SHP77 treated with DMSO at 0.1 percent for 48 hours (cell line): ENCODE measurements around the gene SLC4A3.

ENCODE experiments used
- DNase-seq: peaks from one replicate; lab custom pipeline; 2025; lab: John Stamatoyannopoulos, UW

SLC4A3 gene, protein sequence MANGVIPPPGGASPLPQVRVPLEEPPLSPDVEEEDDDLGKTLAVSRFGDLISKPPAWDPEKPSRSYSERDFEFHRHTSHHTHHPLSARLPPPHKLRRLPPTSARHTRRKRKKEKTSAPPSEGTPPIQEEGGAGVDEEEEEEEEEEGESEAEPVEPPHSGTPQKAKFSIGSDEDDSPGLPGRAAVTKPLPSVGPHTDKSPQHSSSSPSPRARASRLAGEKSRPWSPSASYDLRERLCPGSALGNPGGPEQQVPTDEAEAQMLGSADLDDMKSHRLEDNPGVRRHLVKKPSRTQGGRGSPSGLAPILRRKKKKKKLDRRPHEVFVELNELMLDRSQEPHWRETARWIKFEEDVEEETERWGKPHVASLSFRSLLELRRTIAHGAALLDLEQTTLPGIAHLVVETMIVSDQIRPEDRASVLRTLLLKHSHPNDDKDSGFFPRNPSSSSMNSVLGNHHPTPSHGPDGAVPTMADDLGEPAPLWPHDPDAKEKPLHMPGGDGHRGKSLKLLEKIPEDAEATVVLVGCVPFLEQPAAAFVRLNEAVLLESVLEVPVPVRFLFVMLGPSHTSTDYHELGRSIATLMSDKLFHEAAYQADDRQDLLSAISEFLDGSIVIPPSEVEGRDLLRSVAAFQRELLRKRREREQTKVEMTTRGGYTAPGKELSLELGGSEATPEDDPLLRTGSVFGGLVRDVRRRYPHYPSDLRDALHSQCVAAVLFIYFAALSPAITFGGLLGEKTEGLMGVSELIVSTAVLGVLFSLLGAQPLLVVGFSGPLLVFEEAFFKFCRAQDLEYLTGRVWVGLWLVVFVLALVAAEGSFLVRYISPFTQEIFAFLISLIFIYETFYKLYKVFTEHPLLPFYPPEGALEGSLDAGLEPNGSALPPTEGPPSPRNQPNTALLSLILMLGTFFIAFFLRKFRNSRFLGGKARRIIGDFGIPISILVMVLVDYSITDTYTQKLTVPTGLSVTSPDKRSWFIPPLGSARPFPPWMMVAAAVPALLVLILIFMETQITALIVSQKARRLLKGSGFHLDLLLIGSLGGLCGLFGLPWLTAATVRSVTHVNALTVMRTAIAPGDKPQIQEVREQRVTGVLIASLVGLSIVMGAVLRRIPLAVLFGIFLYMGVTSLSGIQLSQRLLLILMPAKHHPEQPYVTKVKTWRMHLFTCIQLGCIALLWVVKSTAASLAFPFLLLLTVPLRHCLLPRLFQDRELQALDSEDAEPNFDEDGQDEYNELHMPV

DNA sequence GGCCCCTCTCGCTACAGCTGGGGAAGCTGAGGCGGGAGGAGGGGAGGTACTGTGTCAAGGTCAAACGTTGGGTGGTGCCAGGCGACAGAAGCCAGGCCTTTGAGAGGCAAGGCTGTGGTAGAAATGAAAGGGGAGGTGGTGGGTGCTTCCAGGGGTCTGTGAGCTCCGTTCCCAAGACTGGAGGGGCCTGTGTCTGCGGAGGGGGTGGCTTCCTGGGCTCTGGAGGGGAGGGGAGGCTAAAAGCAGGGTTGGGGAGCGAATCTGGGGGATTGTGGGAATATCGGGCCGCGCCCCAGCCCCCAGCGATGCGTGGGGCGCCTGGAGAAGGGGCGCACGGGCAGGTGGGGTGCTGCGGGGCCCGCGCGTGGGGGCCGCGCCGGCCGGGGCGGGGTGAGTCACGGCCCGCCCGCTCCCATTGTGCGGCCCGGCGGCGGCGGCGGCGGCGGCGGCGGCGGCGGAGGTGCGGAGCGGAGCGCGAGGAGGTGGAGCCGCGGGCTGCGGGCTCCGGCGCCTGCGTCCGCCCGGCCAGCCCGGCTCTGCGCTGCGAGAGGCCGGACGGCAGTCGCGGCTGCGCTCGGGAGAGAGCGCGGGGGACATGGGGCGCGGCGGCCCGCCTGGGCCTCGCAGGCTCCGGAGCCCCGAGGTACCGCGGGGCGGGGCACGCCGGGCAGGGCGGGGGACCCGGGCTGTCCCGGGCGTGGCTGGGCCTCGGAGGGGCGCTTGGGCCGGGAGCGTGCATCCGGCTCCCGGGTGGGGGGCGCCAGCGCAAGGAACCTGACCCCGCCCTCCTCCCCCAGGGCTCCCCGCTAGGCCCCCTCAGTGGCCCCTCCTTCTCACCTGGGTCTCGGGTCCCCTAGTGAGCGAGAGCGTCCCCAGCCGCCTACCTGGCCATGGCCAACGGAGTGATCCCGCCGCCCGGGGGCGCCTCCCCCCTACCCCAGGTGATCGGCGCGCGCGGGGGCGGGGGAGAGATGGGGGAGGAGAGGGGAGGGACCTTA lies at the start of gene SLC4A3:
TSS of gene SLC4A3 (plus strand) at position 528 of the 998 bp plus-strand sequence. CDS start at position 891, 363 bp downstream.
- no peak for DNase-seq

DNA sequence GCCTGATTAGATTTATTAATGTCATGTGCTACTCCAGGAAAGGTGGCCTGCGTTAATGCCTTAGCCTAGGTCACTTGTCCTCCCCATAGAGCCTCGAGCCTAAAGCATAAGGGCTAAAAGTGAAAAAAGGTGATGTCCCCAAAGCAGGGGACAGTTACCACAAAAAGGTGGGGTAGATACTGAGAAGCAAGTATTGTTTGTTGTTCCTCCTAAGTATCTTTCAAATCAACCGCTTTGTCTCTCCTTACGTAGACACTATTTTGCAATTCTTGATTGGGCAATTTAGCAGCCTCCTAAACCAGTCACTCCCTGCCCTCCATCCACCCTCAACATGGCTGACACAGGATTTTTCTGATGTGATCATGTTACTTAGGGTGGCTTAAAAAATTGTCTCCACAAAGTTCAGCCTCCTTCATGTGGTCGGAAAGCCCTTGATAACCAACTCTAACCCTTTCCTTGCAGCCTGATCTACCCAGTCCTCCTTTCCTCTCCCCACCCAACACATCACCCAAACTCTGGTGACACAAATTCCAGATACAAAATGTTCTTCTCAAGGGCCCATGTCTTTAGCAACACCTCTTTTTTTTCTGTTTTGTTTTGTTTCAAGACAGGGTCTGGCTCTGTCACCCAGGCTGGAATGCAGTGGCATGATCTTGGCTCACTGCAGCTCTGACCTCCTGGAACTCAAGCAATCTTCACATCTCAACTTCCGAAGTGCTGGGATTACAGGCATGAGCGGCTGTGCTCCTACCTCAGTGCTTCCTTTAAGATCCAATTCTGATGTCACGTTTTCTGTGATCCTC lies 48.4 kb upstream of the SLC4A3 start:
- DNase-seq, result no peak

DNA sequence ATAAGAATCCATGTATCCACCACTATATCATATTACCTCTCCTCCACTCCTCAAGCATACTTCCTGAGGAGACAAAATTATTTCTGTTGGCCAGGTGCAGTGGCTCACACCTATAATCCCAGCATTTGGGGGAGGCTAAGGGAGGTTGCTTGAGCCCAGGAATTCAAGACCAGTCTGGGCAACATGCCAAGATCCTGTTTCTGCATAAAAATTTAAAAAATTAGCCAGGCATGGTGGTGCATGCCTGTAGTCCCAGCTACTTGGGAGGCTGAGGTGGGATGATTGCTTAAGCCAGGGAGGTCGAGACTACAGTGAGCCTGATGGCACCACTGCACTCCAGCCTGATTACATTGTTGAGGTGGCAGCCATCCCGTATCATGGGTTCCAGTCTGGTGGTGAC lies 46.1 kb upstream of the SLC4A3 start:
- no peak for DNase-seq

DNA sequence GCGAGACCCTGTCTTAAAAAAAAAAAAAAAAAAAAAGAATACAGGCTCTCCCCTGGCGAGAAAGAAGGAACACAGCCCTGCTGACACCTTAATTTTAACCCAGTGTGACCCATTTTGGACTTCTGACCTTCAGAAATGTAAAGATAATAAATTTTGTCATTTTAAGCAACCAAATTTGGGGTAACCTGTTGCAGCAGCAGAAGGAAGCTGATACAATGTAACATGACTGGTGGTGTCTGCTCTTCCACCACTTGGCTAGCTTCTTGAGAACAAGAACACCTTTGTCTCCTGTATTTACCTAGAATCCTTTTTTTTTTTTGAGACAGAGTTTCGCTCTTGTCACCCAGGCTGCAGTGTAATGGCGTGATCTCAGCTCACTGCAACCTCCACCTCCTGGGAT lies 36.3 kb upstream of the SLC4A3 start:
- DNase-seq, result no peak

DNA sequence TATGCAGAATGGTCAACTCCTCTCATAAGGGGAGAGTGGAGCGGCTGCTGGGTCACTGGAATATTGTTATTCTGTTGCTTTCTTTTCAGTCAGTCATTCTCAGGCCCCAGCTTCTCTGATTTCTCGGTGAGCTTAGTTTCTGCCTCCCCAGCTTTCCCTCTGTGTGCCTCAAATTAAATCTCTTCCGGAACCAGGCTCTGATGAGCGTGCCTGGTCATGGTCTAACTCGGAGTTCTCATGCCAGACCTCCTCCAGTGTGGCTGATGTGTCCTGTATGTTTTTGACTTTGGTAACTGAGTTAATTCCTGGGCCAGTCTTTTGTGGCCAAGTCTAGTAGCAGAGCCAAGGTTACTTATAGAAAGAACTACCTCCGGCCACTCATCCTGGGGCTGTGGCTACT lies 34.7 kb upstream of the SLC4A3 start:
- no peak for DNase-seq

DNA sequence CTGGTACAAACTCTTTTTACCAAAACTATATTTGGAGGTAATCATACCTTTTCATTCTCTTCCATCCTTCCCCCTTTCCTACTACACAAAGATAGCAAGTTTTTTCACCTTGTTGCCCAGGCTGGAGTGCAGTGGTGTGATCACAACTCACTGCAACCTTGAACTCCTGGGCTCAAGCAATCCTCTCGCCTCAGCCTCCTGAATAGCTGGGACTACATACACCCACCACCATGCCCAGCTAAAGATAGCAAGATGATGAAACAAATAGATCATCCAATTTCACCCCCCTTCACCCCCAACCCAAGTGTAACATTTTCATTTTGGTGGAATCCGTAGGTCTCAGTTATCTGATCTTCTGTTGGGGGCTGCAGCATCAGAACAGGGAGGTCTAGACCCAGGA lies 34.3 kb upstream of the SLC4A3 start:
- no peak for DNase-seq

DNA sequence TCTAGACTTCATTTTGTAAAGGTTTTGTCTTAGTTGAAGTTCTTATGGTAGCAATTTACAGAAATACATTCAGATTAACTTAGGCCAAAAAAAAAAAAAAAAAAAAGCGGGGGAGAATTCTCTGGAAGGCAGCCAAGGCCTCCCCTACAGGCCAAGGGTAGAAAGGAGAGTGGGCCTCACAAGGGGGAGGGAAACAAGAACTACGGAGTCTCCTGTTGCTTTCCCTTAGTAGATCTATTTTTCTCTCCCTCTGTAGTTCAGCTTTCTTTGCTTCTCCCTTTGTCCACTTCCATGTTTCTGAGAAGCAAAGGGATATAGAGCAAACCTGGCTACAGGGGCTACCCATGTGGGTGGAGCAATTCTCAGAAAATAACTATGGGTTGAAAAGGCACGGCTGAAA lies 32.2 kb upstream of the SLC4A3 start:
- DNase-seq, result no peak

DNA sequence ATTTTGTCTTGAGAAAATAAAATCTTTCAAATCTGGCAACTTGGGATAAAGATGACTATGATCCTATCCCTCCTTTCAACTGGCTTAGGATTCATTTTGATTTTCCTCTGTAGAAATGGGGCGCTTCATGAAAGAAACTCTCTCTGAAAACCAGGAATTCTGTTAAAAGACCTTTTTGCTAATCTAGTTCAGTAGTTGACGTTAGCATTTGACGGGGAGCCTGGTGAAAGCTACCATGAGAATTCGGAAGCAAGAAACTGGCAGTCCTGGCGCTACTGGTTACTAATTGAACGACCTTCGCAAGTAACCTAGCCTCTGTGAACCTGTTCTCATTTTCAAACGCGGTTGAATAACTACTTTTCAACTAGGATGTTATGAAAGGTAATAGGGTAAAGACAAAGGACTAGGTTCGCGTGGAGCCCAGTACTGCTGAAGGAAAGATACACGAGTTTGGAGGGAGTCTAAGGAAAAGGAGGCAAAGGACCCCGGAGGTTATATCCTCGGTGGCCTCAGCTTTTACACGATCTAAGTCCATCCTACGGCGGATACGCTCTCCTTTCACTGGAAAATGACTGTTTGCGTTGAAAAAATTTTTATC lies 30.4 kb upstream of the SLC4A3 start:
- no peak for DNase-seq

DNA sequence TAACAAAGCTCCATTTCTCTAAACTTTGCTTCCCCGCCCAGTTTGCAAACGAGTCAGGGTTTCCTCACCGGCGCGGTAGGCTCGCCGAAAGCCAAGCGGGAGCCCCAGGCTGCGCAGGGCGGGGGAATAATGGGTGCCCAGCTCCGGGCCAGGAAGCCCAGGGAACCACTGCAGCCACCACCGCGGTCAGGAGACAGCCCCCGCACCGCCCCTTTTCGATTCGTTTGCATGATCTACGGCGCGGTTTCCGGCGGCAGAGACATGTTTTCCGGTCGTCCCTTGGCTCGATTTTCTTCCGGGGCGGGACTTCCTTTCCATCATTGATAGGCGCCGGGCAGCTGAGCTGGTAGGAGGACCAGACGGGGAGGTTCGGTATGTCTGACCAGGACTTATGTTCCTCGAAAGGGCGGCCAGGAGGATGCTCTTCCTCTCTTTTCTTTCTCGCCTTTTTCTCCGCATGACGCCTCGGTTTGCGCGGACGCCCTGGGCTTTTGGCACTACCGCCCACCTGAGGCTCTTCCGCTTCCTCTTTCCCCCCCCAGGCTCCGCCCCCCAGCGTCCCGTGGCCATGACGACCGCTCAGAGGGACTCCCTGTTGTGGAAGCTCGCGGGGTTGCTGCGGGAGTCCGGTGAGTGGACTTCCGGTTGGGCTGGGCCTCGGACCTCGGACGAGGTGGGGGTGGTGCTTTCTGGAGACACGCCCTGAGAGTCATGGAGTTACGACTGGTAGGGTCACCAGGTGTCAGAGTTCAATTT lies 29.7 kb upstream of the SLC4A3 start, which contains the start of gene STK11IP:
TSS of gene STK11IP (plus strand) at position 306 of the 756 bp plus-strand sequence. CDS start at position 569, 263 bp downstream.
- peak; percentile 91 for DNase-seq

DNA sequence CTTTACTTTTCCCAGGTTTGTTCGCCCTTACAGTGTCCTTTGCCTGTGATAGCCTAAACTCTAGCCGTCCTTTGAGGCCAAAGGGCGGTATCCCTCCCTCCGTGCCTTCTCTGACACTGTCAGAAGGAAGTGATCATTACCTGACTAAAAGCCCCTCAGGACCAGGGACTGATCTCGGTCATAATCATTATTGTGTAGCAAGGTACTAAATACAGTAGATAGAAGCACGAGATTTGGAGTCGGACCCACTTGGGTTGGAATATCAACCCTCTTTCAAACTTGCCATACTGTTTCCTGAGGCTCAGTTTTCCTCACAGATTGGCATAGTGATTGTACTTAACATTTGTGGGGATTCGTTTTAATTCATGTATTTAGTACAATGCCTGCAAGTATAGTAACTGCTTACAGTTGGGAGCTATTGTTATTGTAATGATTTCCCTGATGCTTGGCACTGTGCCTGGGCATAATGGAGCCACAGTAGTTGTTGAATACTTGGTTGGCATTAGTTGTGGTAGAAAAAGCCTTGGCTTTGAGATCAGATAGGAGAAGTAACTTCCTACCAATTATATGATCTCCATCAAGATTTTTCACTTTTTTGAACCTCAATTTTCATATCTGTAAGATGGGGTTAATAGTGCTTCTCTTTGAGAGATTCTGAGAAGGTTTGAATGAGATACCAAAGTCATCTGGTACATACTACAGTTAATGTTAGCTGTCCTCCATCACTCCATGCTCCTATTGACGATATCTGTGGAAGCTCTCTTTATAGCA lies 28.9 kb upstream of the SLC4A3 start:
- no peak for DNase-seq

DNA sequence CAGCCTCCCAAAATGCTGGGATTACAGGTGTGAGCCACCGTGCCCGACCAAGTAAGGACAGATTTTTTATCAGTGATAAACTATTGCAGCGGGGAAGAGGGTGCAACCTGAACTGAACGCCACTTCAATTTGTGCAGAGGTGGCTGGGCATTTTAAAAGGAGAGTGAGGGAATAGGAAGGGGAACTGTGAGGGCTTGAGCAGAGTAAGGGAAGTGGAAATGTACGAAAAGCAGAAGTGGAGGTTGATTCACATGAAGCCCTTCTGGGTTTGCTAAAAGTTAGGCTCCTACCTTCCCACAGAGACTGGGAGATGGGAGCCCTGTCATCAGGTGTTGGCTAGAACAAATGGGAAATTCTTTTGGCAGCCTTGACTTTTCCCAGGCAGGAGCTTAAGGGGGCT lies 23.7 kb upstream of the SLC4A3 start:
- no peak for DNase-seq

DNA sequence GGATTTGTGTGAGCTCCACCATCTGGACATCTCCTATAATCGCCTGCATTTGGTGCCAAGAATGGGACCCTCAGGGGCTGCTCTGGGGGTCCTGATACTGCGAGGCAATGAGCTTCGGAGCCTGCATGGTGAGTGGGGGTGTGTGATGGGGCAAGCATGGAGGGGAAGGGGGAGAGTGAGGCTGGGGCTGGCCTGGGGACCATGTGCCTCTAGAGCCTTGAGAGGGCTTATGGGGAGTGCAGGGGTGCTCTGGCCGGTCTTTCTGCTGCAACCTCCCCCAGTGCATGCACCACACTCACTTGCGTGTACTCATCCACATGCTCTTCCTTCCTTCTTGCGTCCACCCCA lies 21.8 kb upstream of the SLC4A3 start:
- no peak for DNase-seq

DNA sequence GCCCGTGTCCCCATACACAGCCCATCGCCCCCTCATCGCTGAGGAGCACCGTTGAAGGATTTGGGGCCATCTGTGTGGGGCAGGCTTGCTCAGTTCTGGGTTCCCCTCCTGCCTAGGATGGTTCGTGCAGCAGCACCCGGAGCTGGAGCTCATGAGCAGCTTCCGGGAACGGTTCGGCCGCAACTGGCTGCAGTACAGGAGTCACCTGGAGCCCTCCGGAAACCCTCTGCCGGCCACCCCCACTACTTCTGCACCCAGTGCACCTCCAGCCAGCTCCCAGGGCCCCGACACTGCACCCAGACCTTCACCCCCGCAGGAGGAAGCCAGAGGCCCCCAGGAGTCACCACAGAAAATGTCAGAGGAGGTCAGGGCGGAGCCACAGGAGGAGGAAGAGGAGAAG lies 19.5 kb upstream of the SLC4A3 start:
- no peak for DNase-seq

DNA sequence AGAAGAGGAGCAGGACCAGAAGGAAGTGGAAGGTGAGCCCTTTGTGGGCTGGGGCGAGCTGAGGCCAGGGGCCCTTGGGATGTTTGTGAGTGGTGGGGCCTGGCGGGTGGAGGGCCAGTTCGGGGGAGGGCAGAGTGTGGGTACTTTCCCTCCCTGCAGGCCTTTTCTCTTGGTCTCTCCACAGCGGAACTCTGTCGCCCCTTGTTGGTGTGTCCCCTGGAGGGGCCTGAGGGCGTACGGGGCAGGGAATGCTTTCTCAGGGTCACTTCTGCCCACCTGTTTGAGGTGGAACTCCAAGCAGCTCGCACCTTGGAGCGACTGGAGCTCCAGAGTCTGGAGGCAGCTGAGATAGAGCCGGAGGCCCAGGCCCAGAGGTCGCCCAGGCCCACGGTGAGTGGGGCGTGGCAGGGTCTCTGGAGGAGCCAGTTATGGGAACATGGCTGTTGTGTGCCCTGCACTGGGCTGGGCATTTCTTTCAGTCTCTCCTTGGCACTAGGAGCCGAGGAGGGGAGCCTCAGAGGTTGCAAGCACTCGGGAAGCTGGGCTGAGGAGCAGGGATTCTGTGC lies 18.9 kb upstream of the SLC4A3 start:
- no peak for DNase-seq

DNA sequence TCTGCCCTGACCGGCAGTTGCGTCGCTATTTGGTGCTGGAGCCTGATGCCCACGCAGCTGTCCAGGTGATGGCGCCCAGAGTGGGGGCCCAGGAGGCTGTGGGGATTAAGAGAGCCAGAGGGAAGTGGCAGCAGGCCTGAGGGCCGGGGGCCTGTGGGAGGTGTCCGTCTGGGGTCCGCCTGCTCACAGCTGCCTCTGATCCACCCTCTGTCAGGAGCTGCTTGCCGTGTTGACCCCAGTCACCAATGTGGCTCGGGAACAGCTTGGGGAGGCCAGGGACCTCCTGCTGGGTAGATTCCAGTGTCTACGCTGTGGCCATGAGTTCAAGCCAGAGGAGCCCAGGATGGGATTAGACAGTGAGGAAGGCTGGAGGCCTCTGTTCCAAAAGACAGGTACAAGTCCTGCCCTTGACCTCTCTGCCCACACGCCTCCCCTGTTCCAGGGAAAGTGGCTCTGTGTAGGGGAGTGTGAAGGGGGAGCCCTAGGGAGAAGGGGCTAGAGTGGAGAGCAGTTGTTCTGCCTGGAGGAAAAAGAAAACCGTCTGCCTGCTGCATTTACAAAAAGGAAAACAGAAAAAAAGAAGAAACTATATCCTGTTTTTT lies 18.2 kb upstream of the SLC4A3 start:
- no peak for DNase-seq

DNA sequence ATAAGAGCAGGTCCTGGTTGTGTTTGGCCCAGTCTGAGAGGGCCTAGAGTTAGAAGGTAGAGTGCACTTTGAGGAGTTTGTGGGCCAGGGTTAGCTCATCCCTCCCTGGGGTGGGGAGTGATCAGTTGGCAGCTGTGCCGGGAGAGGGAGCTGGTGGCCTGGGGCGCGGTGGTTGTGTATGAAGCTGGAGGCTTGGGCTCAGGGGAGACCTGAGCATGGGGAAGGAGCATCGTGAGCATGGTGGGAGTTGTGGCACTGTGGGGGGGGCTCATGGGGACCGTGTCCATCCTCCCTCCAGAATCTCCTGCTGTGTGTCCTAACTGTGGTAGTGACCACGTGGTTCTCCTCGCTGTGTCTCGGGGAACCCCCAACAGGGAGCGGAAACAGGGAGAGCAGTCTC lies 16.1 kb upstream of the SLC4A3 start:
- no peak for DNase-seq

DNA sequence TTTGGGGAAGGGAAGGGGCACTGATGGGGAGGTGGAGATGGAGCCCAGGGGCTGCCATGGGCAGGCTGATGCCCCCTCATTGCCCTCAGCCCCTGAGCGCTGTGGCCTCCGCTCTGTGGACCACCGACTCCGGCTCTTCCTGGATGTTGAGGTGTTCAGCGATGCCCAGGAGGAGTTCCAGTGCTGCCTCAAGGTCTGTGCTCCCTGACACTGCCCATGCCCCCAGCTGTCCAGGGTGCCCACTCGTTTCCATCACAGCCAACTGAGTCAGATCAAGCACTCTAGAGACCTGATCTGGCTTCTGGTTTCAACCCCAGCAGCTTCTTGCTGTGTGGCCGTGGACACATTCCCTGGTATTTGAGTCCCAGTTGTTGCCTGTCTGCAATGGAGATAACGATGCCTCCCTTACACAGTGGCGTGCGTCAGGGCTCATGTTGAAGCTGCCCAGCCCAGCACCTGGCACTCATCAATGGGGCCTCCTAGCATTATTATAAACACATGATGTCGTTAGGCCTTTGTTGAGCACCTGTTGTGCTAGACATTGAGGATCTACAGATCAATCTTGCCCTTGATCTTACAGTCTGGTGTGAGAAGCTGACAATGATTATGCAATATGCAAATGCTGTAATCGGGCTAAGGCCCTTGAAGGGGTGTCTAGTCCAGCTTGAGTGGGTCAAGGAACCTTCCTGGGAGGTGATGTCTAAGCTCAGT lies 15.4 kb upstream of the SLC4A3 start:
- no peak for DNase-seq
